SK-N-SH (cell line): Measurements from ENCODE around the gene DAB1. TPM values are rescaled to one million over a fixed set of nuclear protein-coding genes. Genes with fewer than 3 reads are reported as not detected.
A peak's percentile ranks its signal among the peaks of the same experiment; 100 is the strongest.

Experiments used
- CTCF ChIA-PET: fragments of 300-600, 350-600 bp; formaldehyde crosslinking; extraction: SDS; loops from one replicate; lab custom pipeline; 2021; lab: Yijun Ruan, JAX
- POLR2A ChIA-PET: fragments of 350-600 bp; sonication (Branson Sonifier 250); formaldehyde crosslinking; extraction: SDS; loops from one replicate; lab custom pipeline; 2020; ENCODE audit warnings: antibody characterized with exemption, inconsistent platforms; lab: Yijun Ruan, JAX
- DNase-seq: peaks from one replicate; pipeline ENCODE4 v3.0.0; 2012
- H2AFZ ChIP-seq: fragments of 200-600 bp; sonication (generic); 2 replicates; pipeline ENCODE4 v1.8.1; 2016; ENCODE audit warnings: antibody characterized with exemption, mild to moderate bottlenecking, low read depth
- H3F3A ChIP-seq: fragments of 200-600 bp; sonication (generic); replicated peaks from 2 replicates; pipeline ENCODE3; 2016; ENCODE audit warnings: antibody characterized with exemption, mild to moderate bottlenecking; ENCODE audit not compliant: insufficient read depth
- H3K27ac ChIP-seq, 2 experiments: fragments of 200-500 bp in 1 of 2; fragments of 200-600 bp in 1 of 2; sonication (Bioruptor generic) in 1 of 2; sonication (generic), shearing (Covaris generic) in 1 of 2; 2 replicates each; pipeline versions ENCODE4 v1.5.1 to v1.6.1; 2014 to 2016; ENCODE audit warnings: low read depth in 2 of 2, inconsistent platforms in 1 of 2, low read length in 1 of 2, mild to moderate bottlenecking in 1 of 2, mixed read lengths in 1 of 2
- H3K27me3 ChIP-seq: fragments of 200-600 bp; sonication (generic), shearing (Covaris generic); 2 replicates; pipeline ENCODE4 v1.6.1; 2016; ENCODE audit warnings: mixed run types; ENCODE audit not compliant: insufficient read depth
- H3K36me3 ChIP-seq, 2 experiments: fragments of 200-500 bp in 1 of 2; fragments of 200-600 bp in 1 of 2; sonication (Bioruptor generic) in 1 of 2; sonication (generic) in 1 of 2; replicated peaks in 1 of 2; 2 replicates each; pipeline versions ENCODE3 to v1.5.1; 2014 to 2016; ENCODE audit warnings: low read length in 1 of 2, mild to moderate bottlenecking in 1 of 2; ENCODE audit not compliant: insufficient read depth in 2 of 2, control insufficient read depth in 1 of 2
- H3K4me1 ChIP-seq, 2 experiments: fragments of 200-500 bp in 1 of 2; fragments of 200-600 bp in 1 of 2; sonication (Bioruptor generic) in 1 of 2; sonication (generic), shearing (Covaris generic) in 1 of 2; 2 replicates each; pipeline versions ENCODE4 v1.5.1 to v1.6.1; 2014 to 2016; ENCODE audit warnings: low read depth in 1 of 2, low read length in 1 of 2, mixed run types in 1 of 2; ENCODE audit not compliant: insufficient read depth in 2 of 2, control insufficient read depth in 1 of 2
- H3K4me2 ChIP-seq: fragments of 200-600 bp; sonication (generic), shearing (Covaris generic); 2 replicates; pipeline ENCODE4 v1.6.1; 2017; ENCODE audit warnings: mixed run types
- H3K4me3 ChIP-seq, 2 experiments: fragments of 200-500 bp in 1 of 2; fragments of 200-600 bp in 1 of 2; sonication (Bioruptor generic) in 1 of 2; sonication (generic), shearing (Covaris generic) in 1 of 2; 2 replicates each; pipeline versions ENCODE4 v1.5.1 to v1.8.1; 2014 to 2016; ENCODE audit warnings: low read depth in 2 of 2, inconsistent platforms in 1 of 2, low read length in 1 of 2, mild to moderate bottlenecking in 1 of 2, mixed read lengths in 1 of 2, moderate library complexity in 1 of 2
- H3K79me2 ChIP-seq: fragments of 200-600 bp; sonication (generic); 2 replicates; pipeline ENCODE4 v1.8.1; 2017; ENCODE audit warnings: mild to moderate bottlenecking; ENCODE audit not compliant: insufficient read depth
- H3K9ac ChIP-seq: fragments of 200-600 bp; sonication (generic); 2 replicates; pipeline ENCODE4 v1.6.1; 2017; ENCODE audit warnings: mixed run types
- H3K9me2 ChIP-seq: fragments of 200-600 bp; sonication (generic); 2 replicates; pipeline ENCODE4 v1.6.1; 2017; ENCODE audit warnings: mixed run types
- H3K9me3 ChIP-seq: fragments of 200-600 bp; sonication (generic); 2 replicates; pipeline ENCODE4 v1.6.1; 2017; ENCODE audit warnings: mixed run types, mild to moderate bottlenecking, moderate library complexity
- H4K20me1 ChIP-seq: fragments of 200-600 bp; sonication (generic); 2 replicates; pipeline ENCODE4 v1.6.1; 2017; ENCODE audit warnings: mild to moderate bottlenecking, mixed run types; ENCODE audit not compliant: insufficient read depth
- CHD2 ChIP-seq: fragments of 150-350 bp; IDR thresholded peaks from 2 replicates; pipeline ENCODE4 v1.6.1; 2018; ENCODE audit warnings: low read length; ENCODE audit not compliant: partially characterized antibody
- EP300 ChIP-seq, 2 experiments: IDR thresholded peaks; 2 replicates each; pipeline versions ENCODE4 v1.4.0 to v1.6.1; 2012; ENCODE audit warnings: borderline replicate concordance in 1 of 2, low read depth in 1 of 2, low read length in 1 of 2
- FOSL2 ChIP-seq: IDR thresholded peaks from 2 replicates; pipeline ENCODE4 v1.4.0; 2012; ENCODE audit warnings: low read depth, mild to moderate bottlenecking, moderate library complexity, borderline replicate concordance
- FOXM1 ChIP-seq: IDR thresholded peaks from 2 replicates; pipeline ENCODE4 v1.4.0; 2012; ENCODE audit warnings: low read depth, mild to moderate bottlenecking
- JUND ChIP-seq: IDR thresholded peaks from 2 replicates; pipeline ENCODE4 v1.4.0; 2012
- MAX ChIP-seq: IDR thresholded peaks from 2 replicates; pipeline ENCODE4 v1.4.0; 2012; ENCODE audit warnings: low read depth
- NFIC ChIP-seq: IDR thresholded peaks from 2 replicates; pipeline ENCODE4 v1.4.0; 2012; ENCODE audit warnings: borderline replicate concordance
- NRF1 ChIP-seq: IDR thresholded peaks from 2 replicates; pipeline ENCODE4 v1.6.1; 2012; ENCODE audit warnings: low read depth, mild to moderate bottlenecking, low read length
- RAD21 ChIP-seq: IDR thresholded peaks from 2 replicates; pipeline ENCODE4 v1.6.1; 2012; ENCODE audit warnings: mild to moderate bottlenecking, low read length
- RXRA ChIP-seq: IDR thresholded peaks from 2 replicates; pipeline ENCODE4 v1.4.0; 2012; ENCODE audit warnings: low read depth, mild to moderate bottlenecking, borderline replicate concordance
- SMC3 ChIP-seq: IDR thresholded peaks from 2 replicates; pipeline ENCODE4 v1.6.1; 2012; ENCODE audit warnings: low read depth, low read length, improper control_type of control experiment
- TAF1 ChIP-seq: IDR thresholded peaks from 2 replicates; pipeline ENCODE4 v1.6.1; 2012; ENCODE audit warnings: low read depth, mild to moderate bottlenecking, low read length, moderate library complexity, borderline replicate concordance
- TEAD4 ChIP-seq: IDR thresholded peaks from 2 replicates; pipeline ENCODE4 v1.4.0; 2012; ENCODE audit warnings: mild to moderate bottlenecking, borderline replicate concordance; ENCODE audit not compliant: insufficient read depth
- YY1 ChIP-seq: IDR thresholded peaks from 2 replicates; pipeline ENCODE4 v1.4.0; 2012; ENCODE audit warnings: low read depth, mild to moderate bottlenecking
- WGBS: methylation state at CpG from one replicate; pipeline ENCODE4 v1.1.6; 2017; ENCODE audit warnings: low lambda C conversion rate; 5-methylcytosine and 5-hydroxymethylcytosine counted together
- polyA plus RNA-seq, 3 experiments: library from polyadenylated mRNA; depleted of rRNA; stranded (reverse); fragments of >200 nt; gene quantifications; 2 replicates each; pipeline ENCODE4 v1.2.3, GENCODE V29; 2012
- TF ChIP-seq, protein P1 (sequence below): fragments of 150-350 bp; IDR thresholded peaks from 2 replicates; pipeline ENCODE4 v1.6.1; 2017; ENCODE audit warnings: antibody characterized with exemption, low read length, low read depth, borderline replicate concordance
- TF ChIP-seq, protein P2 (sequence below): IDR thresholded peaks from 2 replicates; pipeline ENCODE4 v1.4.0; 2012; ENCODE audit warnings: low read depth, borderline replicate concordance

Gene DAB1
- polyA plus RNA-seq, 1 of the 3 experiments (the other 2 are of a cell fraction): 2.9 TPM

- no peaks in the 10 kb centered on the region for H3F3A ChIP-seq
- H3K27me3 ChIP-seq: no peaks in the 10 kb centered on the region
- POLR2A ChIA-PET: no interaction called here
- no peaks in the 10 kb centered on the region for H3K79me2 ChIP-seq
- WGBS: 89% methylated on average over 4 of the region's 4 CpGs
- TF ChIP-seq TAF1 (no peak), TEAD4 (no peak), YY1 (no peak), EP300 (IDR thresholded peaks at IDR 0.05; ENCODE audit: borderline replicate concordance in 1 of 2, low read depth in 1 of 2, low read length in 1 of 2) (no peak), FOSL2 (no peak), RAD21 (no peak), NRF1 (no peak)
- TF ChIP-seq, all 33 proteins: peak for 0
- no peak overlapping the region for H3K9ac ChIP-seq
- H2AFZ ChIP-seq: no peak overlapping the region
- H3K9me3 ChIP-seq: no peaks in the 10 kb centered on the region; the same call in 1 of the 2 replicates
- DNase-seq: no peak
- no peaks in the 10 kb centered on the region for H3K36me3 ChIP-seq
- H3K27ac ChIP-seq: no peak overlapping the region
- H4K20me1 ChIP-seq: no peaks in the 10 kb centered on the region
- H3K9me2 ChIP-seq: no peaks in the 10 kb centered on the region
- H3K4me3 ChIP-seq: no peak overlapping the region
- H3K4me1 ChIP-seq: no peaks in the 10 kb centered on the region
- CTCF ChIA-PET: no interaction called here
- no peak overlapping the region for H3K4me2 ChIP-seq
These were observed 62.9 kb downstream of the DAB1 start for GRCh38 chr1:57360846-57361407.

- H3K9ac ChIP-seq: no peak overlapping the region
- H3K79me2 ChIP-seq: no peaks in the 10 kb centered on the region
- POLR2A ChIA-PET: no interaction called here
- no peak overlapping the region for H3K4me2 ChIP-seq
- no peaks in the 10 kb centered on the region; a peak in 1 of 4 replicates for H3K4me1 ChIP-seq
- no peaks in the 10 kb centered on the region for H3K9me2 ChIP-seq
- no peak for DNase-seq
- TF ChIP-seq FOXM1: no peak
- no peak for TF ChIP-seq SMC3
- TF ChIP-seq RXRA: no peak
- no peak for TF ChIP-seq NFIC
- no peak for TF ChIP-seq TEAD4
- TF ChIP-seq, protein P1, sequence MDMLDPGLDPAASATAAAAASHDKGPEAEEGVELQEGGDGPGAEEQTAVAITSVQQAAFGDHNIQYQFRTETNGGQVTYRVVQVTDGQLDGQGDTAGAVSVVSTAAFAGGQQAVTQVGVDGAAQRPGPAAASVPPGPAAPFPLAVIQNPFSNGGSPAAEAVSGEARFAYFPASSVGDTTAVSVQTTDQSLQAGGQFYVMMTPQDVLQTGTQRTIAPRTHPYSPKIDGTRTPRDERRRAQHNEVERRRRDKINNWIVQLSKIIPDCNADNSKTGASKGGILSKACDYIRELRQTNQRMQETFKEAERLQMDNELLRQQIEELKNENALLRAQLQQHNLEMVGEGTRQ: no peak
- no peak for TF ChIP-seq RAD21
- no peaks in the 10 kb centered on the region for H3K27me3 ChIP-seq
- no peak overlapping the region for H2AFZ ChIP-seq
- no peaks in the 10 kb centered on the region for H4K20me1 ChIP-seq
- CTCF ChIA-PET: no interaction called here
- H3K36me3 ChIP-seq: no peaks in the 10 kb centered on the region
- H3K27ac ChIP-seq: no peak overlapping the region
- H3K4me3 ChIP-seq: no peak overlapping the region
- 41% methylated on average over 3 of the region's 3 CpGs for WGBS
- H3F3A ChIP-seq: no peaks in the 10 kb centered on the region
- H3K9me3 ChIP-seq: no peaks in the 10 kb centered on the region; the same call in 1 of the 2 replicates
These were observed 66.4 kb downstream of the DAB1 start for GRCh38 chr1:57357462-57357861.

- no peak overlapping the region for H3K4me3 ChIP-seq
- DNase-seq: no peak
- H3K27ac ChIP-seq: no peak overlapping the region
- no peak overlapping the region for H3K9ac ChIP-seq
- ChIA-PET CTCF (no interaction called here), POLR2A (no interaction called here)
- no peaks in the 10 kb centered on the region for H3K36me3 ChIP-seq
- no peaks in the 10 kb centered on the region; the same call in 1 of the 2 replicates for H3K9me3 ChIP-seq
- H3K9me2 ChIP-seq: no peaks in the 10 kb centered on the region
- H4K20me1 ChIP-seq: no peaks in the 10 kb centered on the region
- H3K79me2 ChIP-seq: no peaks in the 10 kb centered on the region
- 48% methylated on average over 4 of the region's 4 CpGs for WGBS
- no peak overlapping the region for H3K4me2 ChIP-seq
- H3K27me3 ChIP-seq: no peaks in the 10 kb centered on the region
- TF ChIP-seq, protein P2, sequence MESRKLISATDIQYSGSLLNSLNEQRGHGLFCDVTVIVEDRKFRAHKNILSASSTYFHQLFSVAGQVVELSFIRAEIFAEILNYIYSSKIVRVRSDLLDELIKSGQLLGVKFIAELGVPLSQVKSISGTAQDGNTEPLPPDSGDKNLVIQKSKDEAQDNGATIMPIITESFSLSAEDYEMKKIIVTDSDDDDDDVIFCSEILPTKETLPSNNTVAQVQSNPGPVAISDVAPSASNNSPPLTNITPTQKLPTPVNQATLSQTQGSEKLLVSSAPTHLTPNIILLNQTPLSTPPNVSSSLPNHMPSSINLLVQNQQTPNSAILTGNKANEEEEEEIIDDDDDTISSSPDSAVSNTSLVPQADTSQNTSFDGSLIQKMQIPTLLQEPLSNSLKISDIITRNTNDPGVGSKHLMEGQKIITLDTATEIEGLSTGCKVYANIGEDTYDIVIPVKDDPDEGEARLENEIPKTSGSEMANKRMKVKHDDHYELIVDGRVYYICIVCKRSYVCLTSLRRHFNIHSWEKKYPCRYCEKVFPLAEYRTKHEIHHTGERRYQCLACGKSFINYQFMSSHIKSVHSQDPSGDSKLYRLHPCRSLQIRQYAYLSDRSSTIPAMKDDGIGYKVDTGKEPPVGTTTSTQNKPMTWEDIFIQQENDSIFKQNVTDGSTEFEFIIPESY: no peak
- TF ChIP-seq MAX (no peak), EP300 (IDR thresholded peaks at IDR 0.05; ENCODE audit: borderline replicate concordance in 1 of 2, low read depth in 1 of 2, low read length in 1 of 2) (no peak), FOXM1 (no peak), JUND (0 out of 2 replicates have a peak, but pooled peaks have one; percentile 15), CHD2 (no peak), NFIC (no peak)
- no peaks in the 10 kb centered on the region for H3F3A ChIP-seq
- H3K4me1 ChIP-seq: no peaks in the 10 kb centered on the region; a peak in 1 of 4 replicates
- no peak overlapping the region for H2AFZ ChIP-seq
These were observed 70.2 kb downstream of the DAB1 start for GRCh38 chr1:57353654-57354053.
